ENCODE measurements around the gene WDR27.
"Not testable (repeated sequence)": the region's sequence is repeated elsewhere in the genome, so short reads cannot be mapped to it uniquely, and the experiment has no call there.

Gene WDR27

DNA sequence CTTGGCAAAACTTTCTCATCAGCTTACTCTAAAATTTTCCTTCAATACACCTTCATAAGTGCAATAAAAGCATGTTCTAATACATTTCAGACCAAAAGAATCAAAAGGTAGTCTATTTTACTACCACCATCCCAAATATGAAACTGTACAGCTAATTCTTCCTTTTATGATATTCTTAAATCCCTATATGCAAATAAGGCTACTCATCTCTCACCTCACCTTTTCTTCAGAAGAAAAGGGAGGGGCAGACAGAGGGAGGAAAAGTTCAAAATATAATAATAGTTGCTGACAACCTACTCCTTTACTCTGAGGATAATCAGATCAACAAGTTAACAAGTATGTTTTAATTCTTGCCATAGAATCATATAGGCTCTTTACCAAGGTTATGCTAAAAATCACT lies 7.5 kb upstream of the WDR27 start:
- DNase-seq (ENCODE audit: low read depth): no peak

DNA sequence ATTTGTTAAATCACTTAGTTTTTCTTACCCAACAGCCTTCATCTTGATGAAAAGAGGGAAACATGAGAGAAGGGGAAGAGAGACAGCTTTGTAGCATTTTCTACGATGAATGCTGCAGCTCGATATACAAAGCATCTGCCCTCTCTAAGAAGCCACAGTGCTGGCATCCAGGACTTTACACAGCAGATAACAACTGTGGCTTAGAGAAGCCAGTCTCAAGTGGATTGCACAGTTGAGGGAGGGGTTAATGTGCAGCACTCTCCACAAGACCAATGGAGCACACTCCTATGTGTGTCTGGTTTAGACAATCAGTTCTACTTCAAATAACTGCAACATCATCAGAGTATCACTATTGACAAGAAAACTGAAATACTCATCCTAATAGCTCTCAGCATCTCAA lies 5.9 kb upstream of the WDR27 start:
- no peak for DNase-seq (ENCODE audit: low read depth)

DNA sequence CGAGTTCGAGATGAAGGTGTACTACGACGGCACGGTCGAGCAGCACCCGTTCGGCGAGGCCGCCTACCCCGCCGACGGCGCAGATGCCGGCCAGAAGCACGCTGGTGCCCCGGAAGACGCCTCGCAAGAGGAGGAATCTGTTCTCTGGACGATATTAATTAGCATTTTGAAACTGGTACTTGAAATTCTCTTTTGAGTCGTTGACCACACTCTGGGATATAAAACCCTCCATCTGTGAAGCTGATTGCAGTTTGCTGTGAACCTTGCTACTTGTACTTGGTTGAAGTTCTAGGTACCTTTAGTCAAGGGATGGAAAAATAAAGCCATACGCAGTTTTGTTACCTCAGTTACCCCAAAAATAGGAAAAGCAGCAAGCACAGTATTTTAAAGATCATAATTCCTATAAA lies 1.0 kb upstream of the WDR27 start:
- DNase-seq (ENCODE audit: low read depth): no peak

DNA sequence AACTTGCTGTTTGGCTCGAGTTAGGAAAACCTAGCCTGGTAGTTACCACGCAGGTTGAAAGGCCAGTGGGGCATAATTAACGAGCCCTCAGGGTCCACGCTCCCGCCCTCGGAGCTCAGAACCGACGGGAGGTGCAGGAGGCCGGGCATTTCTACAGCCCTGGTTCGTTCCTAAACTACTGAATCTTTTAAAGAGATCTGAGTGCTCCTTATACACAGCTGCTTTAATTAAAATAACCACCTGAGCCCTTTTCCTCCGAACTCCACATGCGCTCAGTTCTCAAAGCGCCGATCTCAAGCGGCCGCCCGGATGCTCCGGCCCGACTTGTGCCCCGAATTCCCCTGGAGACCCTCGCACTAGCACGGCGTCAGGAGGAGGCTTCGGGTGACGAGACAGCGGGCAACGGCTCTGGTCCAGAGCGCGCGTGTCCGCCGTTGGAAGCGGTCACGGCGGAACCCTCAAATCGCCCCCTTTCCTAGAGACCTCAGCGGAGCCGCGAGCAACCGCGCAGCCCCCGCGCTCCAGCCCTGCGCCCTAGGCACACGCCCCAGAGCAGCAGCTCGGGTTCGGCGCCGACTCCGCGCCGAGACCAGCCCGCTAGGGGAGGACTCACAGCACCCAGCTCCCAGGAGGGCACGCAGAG lies 397 bp downstream of the WDR27 start:
- no peak for DNase-seq (ENCODE audit: low read depth)

DNA sequence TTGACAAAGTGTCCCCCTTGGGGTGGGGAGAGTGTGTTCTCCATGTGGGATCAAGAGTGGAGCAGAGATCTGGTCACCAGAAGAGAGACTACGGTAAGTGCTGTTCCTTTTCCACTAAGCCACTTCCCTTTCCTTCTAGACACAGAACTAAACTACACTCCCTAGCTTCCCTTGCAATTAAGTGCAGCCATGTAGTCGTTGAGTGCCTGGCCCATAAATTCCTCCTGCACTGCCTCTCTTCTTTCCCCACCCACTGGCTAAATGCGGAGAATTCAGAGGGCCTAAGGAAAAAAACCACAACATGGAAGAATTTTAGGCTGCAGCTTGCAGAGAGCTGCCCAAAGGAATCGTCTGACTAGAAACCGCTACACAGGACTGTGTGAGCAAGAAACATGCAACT lies 1.5 kb downstream of the WDR27 start:
- peak; percentile 74 for DNase-seq (ENCODE audit: low read depth)

DNA sequence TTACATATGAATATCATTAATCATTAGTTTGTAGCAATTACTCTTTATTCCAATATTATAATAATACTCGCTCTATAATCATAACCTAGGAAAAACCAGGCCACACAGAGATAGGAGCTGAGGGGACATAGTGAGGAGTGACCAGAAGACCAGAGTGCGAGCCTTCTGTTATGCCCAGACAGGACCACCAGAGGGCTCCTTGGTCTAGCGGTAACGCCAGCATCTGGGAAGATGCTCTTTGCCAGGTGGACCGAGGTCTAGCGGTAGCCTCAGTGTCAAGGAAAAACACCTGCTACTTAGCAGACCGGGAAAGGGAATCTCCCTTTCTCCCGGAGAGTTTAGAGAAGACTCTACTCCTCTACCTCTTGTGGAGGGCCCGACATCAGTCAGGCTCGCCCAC lies 4.7 kb downstream of the WDR27 start:
- DNase-seq (ENCODE audit: low read depth): not testable (repeated sequence)

DNA sequence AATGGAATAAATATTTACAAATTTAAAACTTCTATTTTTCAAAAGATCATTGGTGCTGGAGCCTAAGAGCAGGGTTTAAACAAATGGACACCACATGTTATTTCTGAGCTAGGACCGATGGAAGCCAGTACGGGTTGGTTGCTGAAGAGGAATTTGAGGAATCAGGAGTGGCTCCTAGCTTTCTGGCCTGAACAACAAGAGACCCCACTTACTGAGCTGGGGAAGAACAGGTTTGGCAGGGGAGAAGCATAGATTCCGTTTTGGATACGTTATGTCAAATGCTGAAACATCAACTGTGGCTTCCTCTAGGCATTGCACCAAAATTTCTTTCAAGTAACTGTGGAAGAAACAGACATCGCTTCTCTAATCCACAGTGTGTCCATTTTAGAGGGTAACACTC lies 6.7 kb downstream of the WDR27 start:
- DNase-seq (ENCODE audit: low read depth): no peak

DNA sequence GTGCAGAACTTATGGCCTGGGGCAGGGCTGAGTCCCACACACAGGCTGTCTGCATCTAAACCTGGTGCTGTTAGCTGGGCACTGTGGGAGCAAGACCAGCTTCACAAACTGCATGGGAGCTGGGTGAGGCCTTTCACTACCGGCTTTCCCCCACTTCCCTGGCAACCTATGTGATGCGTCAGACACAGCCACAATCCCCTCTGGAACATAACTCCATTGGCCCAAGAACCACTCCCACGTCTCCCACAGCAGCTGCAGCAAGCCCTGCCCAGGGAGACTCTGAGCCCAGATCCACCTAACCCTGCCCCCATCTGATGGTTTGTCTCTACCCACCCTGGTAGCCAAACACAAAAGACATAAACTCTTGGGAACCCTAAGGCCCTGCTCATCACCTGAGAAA lies 9.3 kb downstream of the WDR27 start:
- no peak for DNase-seq (ENCODE audit: low read depth)

DNA sequence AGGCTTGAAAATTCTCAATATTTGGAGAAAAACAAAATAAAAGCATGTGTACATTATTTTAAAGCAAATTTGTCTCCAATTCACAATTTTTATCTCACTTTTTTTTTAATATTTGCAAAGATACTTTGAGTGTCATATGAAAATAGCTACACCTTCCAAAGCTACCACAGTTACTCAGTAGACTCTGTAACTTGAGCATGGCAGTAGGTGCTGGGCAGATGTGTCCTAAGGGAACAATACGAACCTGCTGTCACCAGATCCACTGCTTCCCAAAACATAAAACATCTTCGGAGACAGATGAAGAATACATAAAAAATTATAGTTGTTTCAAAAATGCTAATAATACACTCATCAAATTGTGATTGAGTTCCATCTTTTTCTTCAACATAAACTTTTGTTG lies 10.6 kb downstream of the WDR27 start:
- DNase-seq (ENCODE audit: low read depth): no peak

DNA sequence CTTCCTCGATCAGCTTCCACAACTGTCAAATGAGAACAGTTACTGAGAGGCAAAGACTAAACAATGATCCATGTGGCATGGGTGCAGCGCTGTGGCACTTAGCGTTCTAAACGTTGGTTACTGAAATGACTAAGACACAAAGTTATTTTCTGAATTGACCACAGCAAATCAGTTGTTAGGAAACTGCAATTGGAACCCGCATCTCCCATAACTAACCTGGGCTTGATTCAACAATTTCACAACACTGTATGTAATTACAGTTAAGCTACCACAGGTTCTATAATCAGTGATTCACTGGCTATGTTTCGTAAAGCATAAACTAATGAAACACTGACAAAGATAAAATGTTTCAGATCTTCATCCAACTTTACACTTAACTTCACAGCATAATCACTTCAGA lies 12.5 kb downstream of the WDR27 start:
- DNase-seq (ENCODE audit: low read depth): peak; percentile 46

DNA sequence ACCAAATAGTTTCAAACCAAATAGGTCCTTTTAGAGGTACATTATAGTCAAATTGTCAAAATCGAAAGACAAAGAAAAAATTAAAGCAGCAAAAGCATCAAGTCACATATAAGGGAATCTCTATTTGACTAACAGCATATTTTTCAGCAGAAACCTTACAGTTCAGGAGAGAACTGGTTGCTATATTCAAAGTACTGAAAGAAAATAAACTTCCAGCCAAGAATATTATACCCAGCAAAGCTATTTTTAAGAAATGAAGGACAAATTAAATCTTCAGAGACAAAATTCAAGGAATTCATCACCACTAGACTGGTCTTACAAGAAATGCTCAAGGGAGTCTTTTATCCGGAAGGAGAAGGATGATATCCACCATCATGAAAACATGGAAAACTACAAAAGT lies 16.0 kb downstream of the WDR27 start:
- no peak for DNase-seq (ENCODE audit: low read depth)

DNA sequence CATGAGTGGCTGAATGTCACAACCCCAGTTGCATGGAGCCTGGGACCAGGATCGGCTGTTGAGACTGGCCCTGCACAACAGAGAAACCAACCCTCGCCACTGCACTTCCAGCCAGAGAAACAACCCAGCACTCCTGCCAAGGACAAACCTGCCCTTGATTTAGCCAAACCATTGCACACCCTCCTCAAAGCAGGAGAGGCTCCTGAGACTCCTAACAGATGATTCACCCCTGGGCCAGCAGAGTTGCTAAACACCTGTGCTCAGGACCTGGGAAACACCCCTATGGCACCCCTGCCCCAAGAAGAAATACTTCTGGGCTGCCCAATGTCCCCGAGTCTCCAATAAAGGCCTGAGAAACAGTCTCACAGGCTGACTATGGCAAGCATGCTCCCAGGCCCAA lies 17.8 kb downstream of the WDR27 start:
- DNase-seq (ENCODE audit: low read depth): no peak

DNA sequence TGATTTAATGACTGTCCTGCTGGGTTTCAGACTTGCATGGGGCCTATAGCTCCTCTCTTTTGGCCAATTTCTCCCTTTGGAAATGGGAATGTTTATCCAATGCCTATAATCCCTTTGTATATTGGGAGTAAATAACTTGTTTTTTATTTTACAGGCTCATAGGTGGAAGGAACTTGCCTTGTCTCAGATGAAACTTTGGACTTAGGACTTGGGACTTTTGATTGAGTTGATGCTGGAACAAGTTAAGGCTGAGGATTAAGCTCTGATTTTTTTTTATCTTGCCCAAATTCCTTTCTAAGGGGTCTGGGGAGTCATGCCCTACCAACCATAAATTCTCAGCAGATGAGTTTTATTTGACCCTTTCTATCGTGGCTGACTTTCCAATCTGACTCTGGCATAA lies 23.5 kb downstream of the WDR27 start:
- DNase-seq (ENCODE audit: low read depth): no peak

DNA sequence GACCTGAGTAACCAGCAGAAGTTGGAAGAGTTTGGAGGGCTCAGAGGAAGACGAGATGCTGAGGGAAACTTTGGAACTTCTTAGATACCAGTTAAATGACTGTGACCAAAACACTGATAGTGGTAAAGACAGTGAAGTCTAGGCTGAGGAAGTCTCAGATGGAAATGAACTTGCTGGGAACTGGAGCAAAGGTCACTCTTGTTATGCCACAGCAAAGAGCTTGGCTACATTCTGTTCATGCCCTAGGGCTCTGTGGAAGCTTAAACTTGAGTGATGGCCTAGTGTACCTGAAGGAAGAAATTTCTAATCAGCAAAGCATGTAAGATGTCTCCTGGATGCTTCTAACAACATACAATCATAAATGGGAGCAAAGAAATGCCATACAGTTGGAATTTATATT lies 24.7 kb downstream of the WDR27 start:
- DNase-seq (ENCODE audit: low read depth): peak; percentile 70

DNA sequence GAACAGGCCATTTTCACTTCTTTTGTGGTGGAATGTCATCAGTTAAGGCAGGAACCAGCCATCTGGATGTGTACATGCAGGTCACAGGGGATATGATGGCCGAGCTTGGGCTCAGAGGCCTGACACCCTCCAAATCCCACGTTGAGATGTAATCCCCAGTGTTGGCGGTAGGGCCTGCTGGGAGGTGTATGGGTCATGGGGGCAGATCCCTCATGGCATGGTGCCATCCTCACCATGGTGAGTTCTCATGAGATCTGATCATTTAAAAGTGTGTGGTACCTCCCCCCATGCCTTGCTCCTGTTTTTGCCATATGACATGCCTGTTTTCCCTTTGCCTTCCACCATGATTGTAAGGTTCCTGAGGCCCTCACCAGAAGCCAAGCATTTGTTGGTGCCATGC lies 26.8 kb downstream of the WDR27 start:
- DNase-seq (ENCODE audit: low read depth): no peak

DNA sequence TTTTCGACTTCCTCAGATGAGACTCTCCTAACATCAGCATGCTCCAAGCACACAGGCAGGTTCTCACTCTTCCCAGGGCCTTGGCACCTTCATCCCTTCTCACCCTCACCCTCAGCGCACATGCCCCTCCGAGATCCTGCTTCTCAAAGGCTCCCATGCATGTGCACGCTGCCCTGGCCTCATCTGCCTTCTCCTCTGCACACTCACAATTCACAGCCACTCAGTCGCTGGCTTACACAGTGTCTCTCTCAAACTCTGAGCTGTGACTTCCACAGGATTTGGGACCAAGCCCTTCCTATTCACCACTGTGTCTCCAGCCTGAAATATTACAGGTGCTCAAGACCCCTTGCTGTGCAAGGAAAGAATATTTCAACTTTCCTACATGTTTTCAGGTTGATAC lies 30.3 kb downstream of the WDR27 start:
- DNase-seq (ENCODE audit: low read depth): no peak

DNA sequence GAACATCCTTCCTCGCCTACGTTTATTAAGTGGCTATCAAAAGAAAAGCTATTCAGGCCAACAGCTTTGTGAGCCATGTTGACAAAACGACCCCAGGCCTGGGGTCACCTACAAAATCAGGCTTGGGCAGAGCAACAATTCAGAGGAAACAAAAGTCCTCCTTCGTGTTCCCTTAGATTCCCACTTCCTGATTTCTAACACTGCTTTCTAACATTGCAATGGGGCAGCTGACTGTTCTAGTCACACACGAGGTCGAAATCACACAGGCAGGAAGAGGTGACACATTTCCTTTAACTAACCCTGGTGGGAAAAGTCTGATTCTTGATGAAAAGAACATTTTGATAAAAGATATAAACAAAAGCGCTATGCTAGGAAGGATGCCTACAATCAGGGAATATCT lies 31.9 kb downstream of the WDR27 start:
- peak; percentile 45 for DNase-seq (ENCODE audit: low read depth)

DNA sequence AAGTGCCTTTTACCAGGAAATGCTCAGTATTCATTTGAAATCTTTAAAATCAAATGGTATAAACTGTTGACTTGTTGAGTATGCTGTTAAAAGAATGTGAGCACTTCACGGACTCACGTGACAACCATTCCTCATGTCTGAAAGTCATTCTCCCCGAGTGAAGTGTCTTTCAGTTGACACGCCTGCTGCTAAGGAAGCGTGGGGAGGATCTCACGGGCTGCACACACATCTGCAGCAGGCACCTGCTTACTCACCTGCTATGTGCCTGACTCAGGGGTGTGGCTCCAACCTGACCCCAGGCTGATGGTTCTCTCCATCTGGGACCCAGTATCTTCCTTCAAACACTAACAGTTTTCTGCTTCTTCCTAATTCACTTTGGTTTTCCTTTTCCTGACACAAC lies 32.7 kb downstream of the WDR27 start:
- no peak for DNase-seq (ENCODE audit: low read depth)

DNA sequence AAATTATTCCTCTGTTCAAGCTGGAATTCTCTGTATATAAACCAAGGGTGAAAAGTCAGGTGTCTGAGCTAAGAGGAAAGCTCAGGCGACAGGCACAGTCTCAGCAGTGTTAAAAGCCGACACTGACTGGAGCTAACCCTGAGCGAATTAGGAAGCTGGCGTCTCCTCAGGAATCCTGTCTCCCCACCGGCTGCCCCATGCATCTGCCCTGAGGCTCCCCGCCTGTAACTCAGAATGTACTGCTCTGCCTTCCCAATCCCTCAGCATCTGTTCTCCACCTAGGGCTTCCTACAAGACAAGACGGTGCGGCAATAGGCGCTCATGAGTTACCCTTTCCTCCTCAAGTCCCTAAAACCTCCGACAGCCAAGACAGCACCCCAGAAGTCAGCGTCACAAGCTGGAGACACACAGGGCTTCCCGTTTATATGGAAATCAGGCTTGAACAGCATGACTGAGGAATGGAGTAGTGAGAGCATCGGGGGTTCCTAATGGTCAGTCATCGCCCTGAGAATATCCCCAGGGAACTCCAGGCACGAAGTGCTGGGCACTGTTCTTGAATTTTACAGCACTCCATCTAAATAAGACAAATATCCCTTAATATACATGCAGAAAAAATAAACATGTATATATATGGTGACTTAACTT lies 33.5 kb downstream of the WDR27 start:
- DNase-seq (ENCODE audit: low read depth): no peak

DNA sequence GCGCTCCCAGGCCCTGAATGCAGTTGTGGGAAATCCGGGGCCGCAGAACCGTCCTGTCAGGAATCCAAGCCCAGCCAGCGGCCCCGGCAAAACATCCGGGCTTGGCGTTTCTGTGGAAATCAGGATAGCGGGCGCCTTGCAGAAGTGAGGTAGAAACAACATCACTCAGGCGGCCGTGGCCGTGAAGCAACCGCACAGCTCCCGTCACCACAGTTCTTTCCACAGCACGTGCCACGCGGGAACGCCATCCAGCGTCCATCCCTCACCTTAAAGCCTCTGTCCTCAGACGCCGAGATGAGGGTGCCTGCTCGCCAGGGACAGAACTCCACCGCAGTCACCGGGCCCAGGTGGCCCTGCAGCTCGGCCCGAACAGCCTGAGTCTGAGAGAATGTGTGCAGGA lies 34.1 kb downstream of the WDR27 start:
- DNase-seq (ENCODE audit: low read depth): no peak

DNA sequence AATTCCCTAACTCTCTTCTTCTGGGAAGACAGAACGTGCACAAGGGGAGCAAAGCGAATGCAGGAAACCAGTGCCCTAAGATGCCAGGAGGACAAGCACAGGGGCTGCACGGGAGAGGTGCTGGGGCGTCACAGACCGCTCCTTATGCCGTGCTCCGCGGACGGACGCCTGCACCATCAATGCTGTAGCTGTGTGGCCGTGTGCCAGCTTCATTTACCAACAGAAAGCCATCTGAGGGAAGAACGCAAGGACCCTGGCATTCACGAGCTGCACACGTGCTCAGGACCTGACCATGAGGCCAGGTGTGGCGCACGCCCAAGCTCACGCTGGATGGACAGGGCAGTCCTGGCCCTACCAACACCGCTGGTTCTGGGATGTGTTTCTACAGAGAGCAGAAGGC lies 35.4 kb downstream of the WDR27 start:
- DNase-seq (ENCODE audit: low read depth): no peak

DNA sequence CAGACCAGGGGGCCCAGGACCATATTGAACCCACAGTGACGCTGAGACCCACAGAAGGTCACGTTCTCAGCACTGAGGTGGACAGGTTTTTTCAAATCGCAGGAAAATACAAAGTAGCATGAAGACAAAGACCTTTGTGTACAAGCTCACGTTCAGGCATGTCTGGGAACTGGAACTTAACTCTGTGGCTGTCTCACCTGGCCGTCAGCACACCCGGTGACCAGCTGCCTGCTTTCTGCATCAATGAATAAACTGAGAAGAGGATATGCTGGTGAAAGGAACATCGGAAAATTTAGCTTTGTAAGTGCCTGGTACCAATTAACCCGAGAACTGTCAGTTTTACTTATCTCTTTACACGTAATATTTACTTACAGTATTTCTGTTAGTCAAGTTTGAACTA lies 36.5 kb downstream of the WDR27 start:
- DNase-seq (ENCODE audit: low read depth): no peak

DNA sequence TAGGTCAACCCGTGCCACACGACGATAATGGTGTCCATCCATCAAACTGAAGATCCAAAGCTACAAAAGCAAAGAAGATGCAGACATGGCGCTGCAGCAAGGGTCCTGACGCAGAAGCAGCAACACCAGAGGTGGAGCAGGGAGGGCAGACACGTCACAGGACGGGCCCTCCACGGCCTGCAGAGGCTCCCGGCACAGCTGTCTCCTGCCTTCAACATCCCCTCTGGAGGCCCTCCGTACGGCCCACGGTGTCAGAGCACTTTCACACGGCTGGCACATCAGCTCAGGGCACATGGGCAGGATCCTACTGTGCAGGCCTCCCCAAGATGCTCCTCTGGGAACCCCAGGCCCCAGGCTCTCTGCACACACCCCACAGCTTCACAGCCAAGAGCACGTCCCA lies 37.6 kb downstream of the WDR27 start:
- DNase-seq (ENCODE audit: low read depth): no peak

DNA sequence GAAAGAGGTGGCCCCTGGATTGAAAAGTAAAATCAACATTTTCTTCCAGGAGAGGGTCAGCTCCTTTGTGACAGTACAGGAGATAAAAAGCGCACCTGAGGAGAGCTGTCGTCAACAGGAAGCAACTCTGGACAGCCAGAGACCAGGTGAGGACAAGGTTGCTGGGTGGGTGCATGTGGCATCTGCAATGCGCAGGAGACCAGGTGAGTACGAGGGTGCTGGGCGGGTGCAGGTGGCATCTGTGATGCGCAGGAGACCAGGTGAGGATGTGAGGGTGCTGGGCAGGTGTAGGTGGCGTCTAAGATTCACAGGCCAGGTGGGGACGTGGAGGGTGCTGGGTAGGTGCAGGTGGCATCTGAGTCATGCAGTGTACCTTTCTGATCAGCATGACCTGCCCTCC lies 38.4 kb downstream of the WDR27 start:
- no peak for DNase-seq (ENCODE audit: low read depth)

DNA sequence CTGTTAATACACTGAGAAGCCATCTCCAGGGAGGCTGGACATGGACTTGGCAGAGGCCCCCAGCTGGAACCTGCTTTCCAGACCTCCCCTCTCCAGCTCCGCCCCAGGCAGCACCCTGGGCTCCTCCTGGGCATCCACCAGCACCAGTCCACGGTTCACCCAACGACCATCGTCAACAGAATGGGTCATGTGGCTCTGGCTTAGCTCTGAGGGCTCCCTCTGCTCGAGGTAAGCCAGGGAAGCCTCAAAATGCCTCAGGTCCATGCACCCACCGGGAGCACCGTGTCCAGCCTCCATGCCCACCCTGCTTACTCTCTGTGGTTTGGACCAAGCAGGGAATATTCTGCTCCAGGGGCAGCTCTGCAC lies 40.5 kb downstream of the WDR27 start:
- DNase-seq (ENCODE audit: low read depth): no peak

All from EH (cell line).